HepG2 (cell line): Measurements from ENCODE around the gene STK39. TPM values are rescaled to one million over a fixed set of nuclear protein-coding genes. Genes with fewer than 3 reads are reported as not detected.

ENCODE experiments used
- ARID3A ChIP-seq: IDR thresholded peaks from 2 replicates; pipeline ENCODE4 v1.6.1; 2012; ENCODE audit warnings: low read depth, low read length, improper control_type of control experiment
- ARID4A ChIP-seq: sonication (generic); formaldehyde crosslinking; IDR thresholded peaks from 2 replicates; pipeline ENCODE4 v1.5.0; 2020; ENCODE audit warnings: mild to moderate bottlenecking, missing genetic modification reagents, borderline replicate concordance
- EED ChIP-seq: sonication (generic); formaldehyde crosslinking; IDR thresholded peaks from 2 replicates; pipeline ENCODE4 v1.5.0; 2020; ENCODE audit warnings: mild to moderate bottlenecking, missing genetic modification reagents
- IRF2 ChIP-seq: IDR thresholded peaks from 2 replicates; pipeline ENCODE4 v1.6.1; 2018; ENCODE audit warnings: missing genetic modification reagents, missing compliant biosample characterization
- NFYB ChIP-seq: sonication (generic); formaldehyde crosslinking; IDR thresholded peaks from 2 replicates; pipeline ENCODE4 v1.4.0; 2020; ENCODE audit warnings: missing genetic modification reagents
- RBFOX2 ChIP-seq: fragments of 200-400 bp; formaldehyde crosslinking; IDR thresholded peaks from 2 replicates; pipeline ENCODE4 v1.6.1; 2017; ENCODE audit warnings: low read depth, mild to moderate bottlenecking, low read length
- SALL2 ChIP-seq: sonication (generic); formaldehyde crosslinking; IDR thresholded peaks from 2 replicates; pipeline ENCODE4 v1.8.1; 2023; ENCODE audit warnings: mild to moderate bottlenecking, missing genetic modification reagents, inconsistent platforms
- SRY ChIP-seq: sonication (generic); formaldehyde crosslinking; IDR thresholded peaks from 2 replicates; pipeline ENCODE4 v1.8.0; 2022; ENCODE audit warnings: mild to moderate bottlenecking, missing genetic modification reagents
- YEATS4 ChIP-seq: sonication (generic); formaldehyde crosslinking; IDR thresholded peaks from 2 replicates; pipeline ENCODE4 v1.4.0; 2020; ENCODE audit warnings: missing genetic modification reagents, borderline replicate concordance
- ZNF230 ChIP-seq: sonication (generic); formaldehyde crosslinking; IDR thresholded peaks from 2 replicates; pipeline ENCODE4 v1.4.0; 2020; ENCODE audit warnings: mild to moderate bottlenecking, missing genetic modification reagents
- polyA plus RNA-seq, 8 experiments: library from polyadenylated mRNA; depleted of rRNA in 3 of 8; stranded (reverse) in 7 of 8; unstranded in 1 of 8; fragments of >200 nt; fragmentation: Illumina TruSeq in 4 of 8; extraction: Trizol in 4 of 8; gene quantifications; 2 replicates each; pipeline versions ENCODE4 v1.2.1 to v1.2.3, GENCODE V29; 2011 to 2016; ENCODE audit warnings: low read depth in 4 of 8, missing spikeins in 1 of 8, mixed read lengths in 1 of 8; ENCODE audit not compliant: insufficient read depth in 1 of 8
- total RNA-seq, 5 experiments: library from RNA; depleted of rRNA; stranded (reverse); fragments of >200 nt; fragmentation: Illumina TruSeq; extraction: Trizol; gene quantifications; 2 replicates each; pipeline ENCODE4 v1.2.3, GENCODE V29; 2016; ENCODE audit warnings: low read depth in 1 of 5
- TF ChIP-seq, protein P1 (sequence below): sonication (generic); formaldehyde crosslinking; IDR thresholded peaks from 2 replicates; pipeline ENCODE4 v1.4.0; 2020; ENCODE audit warnings: low read depth, mild to moderate bottlenecking, missing genetic modification reagents

STK39 gene
- total and polyA plus RNA-seq, 2 of the 13 experiments (the other 11 are each of a cell fraction or from before 2014, with no cell fraction given) = 27.3 to 38.4 TPM

GRCh38 chr2:168165985-168166901, 81.2 kb downstream of the STK39 start (continued):
- TF ChIP-seq YEATS4 (CRISPR knock-in tag) (peak; percentile 6; the same call in 1 of the 2 replicates), ARID3A (no peak), SALL2 (CRISPR knock-in tag) (no peak), RBFOX2 (no peak), ZNF230 (CRISPR knock-in tag) (no peak), SRY (CRISPR knock-in tag) (no peak), EED (no peak), IRF2 (no peak), ARID4A (peak; percentile 58; the same call in 1 of the 2 replicates), NFYB (CRISPR knock-in tag) (no peak)
- TF ChIP-seq, protein P1, sequence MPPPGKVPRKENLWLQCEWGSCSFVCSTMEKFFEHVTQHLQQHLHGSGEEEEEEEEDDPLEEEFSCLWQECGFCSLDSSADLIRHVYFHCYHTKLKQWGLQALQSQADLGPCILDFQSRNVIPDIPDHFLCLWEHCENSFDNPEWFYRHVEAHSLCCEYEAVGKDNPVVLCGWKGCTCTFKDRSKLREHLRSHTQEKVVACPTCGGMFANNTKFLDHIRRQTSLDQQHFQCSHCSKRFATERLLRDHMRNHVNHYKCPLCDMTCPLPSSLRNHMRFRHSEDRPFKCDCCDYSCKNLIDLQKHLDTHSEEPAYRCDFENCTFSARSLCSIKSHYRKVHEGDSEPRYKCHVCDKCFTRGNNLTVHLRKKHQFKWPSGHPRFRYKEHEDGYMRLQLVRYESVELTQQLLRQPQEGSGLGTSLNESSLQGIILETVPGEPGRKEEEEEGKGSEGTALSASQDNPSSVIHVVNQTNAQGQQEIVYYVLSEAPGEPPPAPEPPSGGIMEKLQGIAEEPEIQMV (CRISPR knock-in tag) = no peak
- TF ChIP-seq, all 625 proteins: peak for 74
